Mesenchymal stem cell (in vitro differentiated cells and primary cell): ENCODE results near the gene REEP1.
A peak's percentile ranks its signal among the peaks of the same experiment; 100 is the strongest.
"Not testable (repeated sequence)": the region's sequence is repeated elsewhere in the genome, so short reads cannot be mapped to it uniquely, and the experiment has no call there.

Source experiments
- DNase-seq: peaks from one replicate; pipeline ENCODE4 v3.0.0-alpha.2; 2013
- H2AFZ ChIP-seq: one replicate; pipeline ENCODE4 v1.6.1; 2013; ENCODE audit warnings: low read depth, mild to moderate bottlenecking, control low read depth, inconsistent platforms, low read length, moderate library complexity
- H2AK5ac ChIP-seq: 2 replicates; pipeline ENCODE4 v1.6.1; 2013; ENCODE audit warnings: low read length, moderate library complexity, mild to moderate bottlenecking, inconsistent platforms; ENCODE audit not compliant: severe bottlenecking
- H2BK120ac ChIP-seq: one replicate; pipeline ENCODE4 v1.6.1; 2013; ENCODE audit warnings: low read depth, mild to moderate bottlenecking, inconsistent platforms, low read length, moderate library complexity
- H2BK12ac ChIP-seq, 2 experiments: one replicate each; pipeline ENCODE4 v1.6.1; 2013; ENCODE audit warnings: inconsistent platforms in 2 of 2, low read length in 2 of 2, mild to moderate bottlenecking in 2 of 2, moderate library complexity in 2 of 2, control low read depth in 1 of 2
- H2BK15ac ChIP-seq: one replicate; pipeline ENCODE4 v1.6.1; 2013; ENCODE audit warnings: mild to moderate bottlenecking, low read depth, inconsistent platforms; ENCODE audit not compliant: poor library complexity, severe bottlenecking
- H2BK5ac ChIP-seq: 2 replicates; pipeline ENCODE4 v1.6.1; 2013; ENCODE audit warnings: low read depth, mild to moderate bottlenecking, low read length, control low read depth, inconsistent platforms; ENCODE audit not compliant: poor library complexity, severe bottlenecking
- H3K14ac ChIP-seq, 2 experiments: one replicate each; pipeline ENCODE4 v1.6.1; 2013; ENCODE audit warnings: inconsistent platforms in 2 of 2, low read length in 2 of 2, control low read depth in 1 of 2, mild to moderate bottlenecking in 1 of 2, moderate library complexity in 1 of 2
- H3K18ac ChIP-seq, 2 experiments: one replicate each; pipeline ENCODE4 v1.6.1; 2013; ENCODE audit warnings: inconsistent platforms in 2 of 2, low read length in 2 of 2, control low read depth in 1 of 2, low read depth in 1 of 2, mild to moderate bottlenecking in 1 of 2
- H3K23ac ChIP-seq, 2 experiments: one replicate each; pipeline ENCODE4 v1.6.1; 2013; ENCODE audit warnings: inconsistent platforms in 2 of 2, low read length in 2 of 2, mild to moderate bottlenecking in 2 of 2, moderate library complexity in 2 of 2, control low read depth in 1 of 2
- H3K27ac ChIP-seq: 2 replicates; pipeline ENCODE4 v1.5.1; 2013; ENCODE audit warnings: mild to moderate bottlenecking, moderate library complexity, low read length, control low read depth, inconsistent platforms; ENCODE audit not compliant: poor library complexity, severe bottlenecking
- H3K27me3 ChIP-seq, 2 experiments: 2 replicates each; pipeline versions ENCODE4 v1.6.1 to v1.7.0; 2013; ENCODE audit warnings: low read length in 2 of 2, mild to moderate bottlenecking in 2 of 2, moderate library complexity in 2 of 2, control low read depth in 1 of 2, inconsistent platforms in 1 of 2; ENCODE audit not compliant: control insufficient read depth in 1 of 2, insufficient read depth in 1 of 2
- H3K36me3 ChIP-seq, 2 experiments: 2 replicates each; pipeline versions ENCODE4 v1.6.1 to v1.7.0; 2013; ENCODE audit warnings: low read length in 2 of 2, control low read depth in 1 of 2, inconsistent platforms in 1 of 2, low read depth in 1 of 2, mild to moderate bottlenecking in 1 of 2; ENCODE audit not compliant: insufficient read depth in 2 of 2, control insufficient read depth in 1 of 2
- H3K4ac ChIP-seq, 2 experiments: one replicate each; pipeline ENCODE4 v1.6.1; 2013; ENCODE audit warnings: inconsistent platforms in 2 of 2, low read length in 2 of 2, mild to moderate bottlenecking in 2 of 2, moderate library complexity in 2 of 2, control low read depth in 1 of 2, low read depth in 1 of 2
- H3K4me1 ChIP-seq: 2 replicates; pipeline ENCODE4 v1.6.1; 2013; ENCODE audit warnings: low read depth, low read length, control low read depth; ENCODE audit not compliant: control insufficient read depth, insufficient read depth
- H3K4me2 ChIP-seq: 2 replicates; pipeline ENCODE4 v1.6.1; 2013; ENCODE audit warnings: low read length, mild to moderate bottlenecking, inconsistent platforms; ENCODE audit not compliant: poor library complexity, severe bottlenecking
- H3K4me3 ChIP-seq, 2 experiments: 2 replicates each; pipeline versions ENCODE4 v1.5.1 to v1.7.0; 2013; ENCODE audit warnings: low read length in 2 of 2, mild to moderate bottlenecking in 2 of 2, control low read depth in 1 of 2, low read depth in 1 of 2; ENCODE audit not compliant: insufficient read depth in 1 of 2
- H3K79me1 ChIP-seq: replicated peaks from 2 replicates; pipeline ENCODE4 v1.6.1; 2013; ENCODE audit warnings: mild to moderate bottlenecking, control low read depth, low read length, inconsistent platforms; ENCODE audit not compliant: poor library complexity, severe bottlenecking
- H3K9ac ChIP-seq: 2 replicates; pipeline ENCODE4 v1.7.0; 2013; ENCODE audit warnings: mild to moderate bottlenecking, low read length, moderate library complexity
- H3K9me3 ChIP-seq: 2 replicates; pipeline ENCODE4 v1.7.0; 2013; ENCODE audit warnings: mild to moderate bottlenecking, low read length; ENCODE audit not compliant: control insufficient read depth
- H4K8ac ChIP-seq: one replicate; pipeline ENCODE4 v1.6.1; 2013; ENCODE audit warnings: inconsistent platforms, mild to moderate bottlenecking, low read length, moderate library complexity
- H4K91ac ChIP-seq: one replicate; pipeline ENCODE4 v1.6.1; 2013; ENCODE audit warnings: mild to moderate bottlenecking, low read length, inconsistent platforms
- WGBS: methylation state at CpG from one replicate; pipeline ENCODE4 v1.1.7; 2013; ENCODE audit warnings: mixed read lengths; 5-methylcytosine and 5-hydroxymethylcytosine counted together

Gene REEP1

GRCh38 chr2:86231680-86232372, 105.6 kb downstream of the REEP1 start:
- Histone ChIP-seq H3K79me1 (no peaks in the 10 kb centered on the region), H2AK5ac (no peak overlapping the region), H3K14ac (no peak overlapping the region), H2BK5ac (no peak overlapping the region), H3K27ac (no peak overlapping the region), H2AFZ (no peak overlapping the region), H3K4ac (no peak overlapping the region), H3K18ac (no peak overlapping the region), H3K23ac (no peak overlapping the region), H4K8ac (no peak overlapping the region), H2BK15ac (no peak overlapping the region), H3K27me3 (peaks cover 0 to 19% of the 10 kb centered on the region in 2 experiments), H3K4me1 (no peaks in the 10 kb centered on the region), H4K91ac (no peak overlapping the region), H3K4me2 (no peak overlapping the region), H3K9ac (no peak overlapping the region), H3K36me3 (no peaks in the 10 kb centered on the region), H2BK120ac (no peak overlapping the region), H2BK12ac (no peak overlapping the region), H3K9me3 (no peaks in the 10 kb centered on the region), H3K4me3 (no peak overlapping the region)
- 86% methylated on average over 13 of the region's 13 CpGs for WGBS
- DNase-seq: no peak

DNA sequence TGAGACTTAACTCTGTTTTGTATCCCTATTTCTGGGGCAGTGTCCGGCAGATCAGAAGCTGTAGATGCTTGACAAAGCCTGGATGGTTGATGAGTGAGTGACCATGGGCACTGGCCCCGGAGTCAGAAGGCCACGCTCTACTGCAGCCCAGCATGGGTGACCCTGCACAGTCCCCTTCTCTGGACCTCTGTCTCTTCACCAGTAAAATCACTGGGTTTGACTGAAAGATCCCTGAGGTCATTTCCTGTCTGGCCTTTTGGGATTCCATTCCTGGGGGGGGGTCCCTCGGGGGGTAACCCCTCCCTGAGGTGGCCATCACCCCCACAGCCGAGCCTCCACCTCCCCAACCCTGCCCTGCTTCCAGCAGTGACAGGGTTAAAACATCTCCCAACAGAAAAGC, 106.5 kb downstream of the REEP1 start:
- Histone ChIP-seq H3K27ac (no peak overlapping the region), H4K8ac (no peak overlapping the region), H3K36me3 (no peaks in the 10 kb centered on the region), H3K4me1 (no peaks in the 10 kb centered on the region), H3K9me3 (no peaks in the 10 kb centered on the region), H3K23ac (no peak overlapping the region), H2BK5ac (no peak overlapping the region), H2AFZ (no peak overlapping the region), H3K4me2 (no peak overlapping the region), H3K9ac (no peak overlapping the region), H2BK120ac (no peak overlapping the region), H3K18ac (no peak overlapping the region), H2BK12ac (no peak overlapping the region), H2AK5ac (no peak overlapping the region), H3K27me3 (peaks cover 0 to 19% of the 10 kb centered on the region in 2 experiments), H3K79me1 (no peaks in the 10 kb centered on the region), H2BK15ac (no peak overlapping the region), H4K91ac (no peak overlapping the region), H3K4me3 (no peak overlapping the region), H3K14ac (no peak overlapping the region), H3K4ac (no peak overlapping the region)
- 65% methylated on average over 5 of the region's 5 CpGs for WGBS
- DNase-seq: no peak

GRCh38 chr2:86229221-86229620, 108.2 kb downstream of the REEP1 start:
- Histone ChIP-seq H3K4ac (no peak overlapping the region), H2AK5ac (no peak overlapping the region), H3K79me1 (no peaks in the 10 kb centered on the region), H3K14ac (no peak overlapping the region), H3K36me3 (no peaks in the 10 kb centered on the region), H3K4me2 (no peak overlapping the region), H3K4me3 (no peak overlapping the region), H3K27ac (no peak overlapping the region), H3K27me3 (peaks cover 0 to 19% of the 10 kb centered on the region in 2 experiments), H3K9me3 (no peaks in the 10 kb centered on the region), H3K23ac (peak overlapping the region in 1 of 2 experiments; percentile 61), H2AFZ (no peak overlapping the region), H2BK120ac (no peak overlapping the region), H4K8ac (no peak overlapping the region), H3K9ac (no peak overlapping the region), H2BK5ac (no peak overlapping the region), H2BK12ac (no peak overlapping the region), H4K91ac (no peak overlapping the region), H3K18ac (no peak overlapping the region), H3K4me1 (no peaks in the 10 kb centered on the region), H2BK15ac (no peak overlapping the region)
- DNase-seq: no peak
- 88% methylated on average over 3 of the region's 4 CpGs for WGBS

GRCh38 chr2:86228574-86228973, 108.9 kb downstream of the REEP1 start:
- not testable (repeated sequence) for H3K27ac ChIP-seq, H3K14ac ChIP-seq, H2BK12ac ChIP-seq, H4K8ac ChIP-seq, H2AK5ac ChIP-seq, H3K79me1 ChIP-seq, H3K4me3 ChIP-seq, H3K18ac ChIP-seq, H3K4me2 ChIP-seq, H4K91ac ChIP-seq, H3K36me3 ChIP-seq, H3K4ac ChIP-seq, H3K9ac ChIP-seq, H2BK15ac ChIP-seq, H3K9me3 ChIP-seq, H3K23ac ChIP-seq, H2AFZ ChIP-seq, H2BK5ac ChIP-seq, DNase-seq, H3K4me1 ChIP-seq, H2BK120ac ChIP-seq
- H3K27me3 ChIP-seq: peaks cover 0 to 16% of the 10 kb centered on the region in 2 experiments
- WGBS: 93% methylated on average over 6 of the region's 8 CpGs
